NCI-H146 treated with DMSO at 0.1 percent for 48 hours (cell line): Measurements from ENCODE around the gene ZNF777.
"Not testable (repeated sequence)": the region's sequence is repeated elsewhere in the genome, so short reads cannot be mapped to it uniquely, and the experiment has no call there.

Experiments
- DNase-seq: peaks from one replicate; lab custom pipeline; 2025; ENCODE audit not compliant: unreplicated experiment; lab: John Stamatoyannopoulos, UW

ZNF777 gene

DNA sequence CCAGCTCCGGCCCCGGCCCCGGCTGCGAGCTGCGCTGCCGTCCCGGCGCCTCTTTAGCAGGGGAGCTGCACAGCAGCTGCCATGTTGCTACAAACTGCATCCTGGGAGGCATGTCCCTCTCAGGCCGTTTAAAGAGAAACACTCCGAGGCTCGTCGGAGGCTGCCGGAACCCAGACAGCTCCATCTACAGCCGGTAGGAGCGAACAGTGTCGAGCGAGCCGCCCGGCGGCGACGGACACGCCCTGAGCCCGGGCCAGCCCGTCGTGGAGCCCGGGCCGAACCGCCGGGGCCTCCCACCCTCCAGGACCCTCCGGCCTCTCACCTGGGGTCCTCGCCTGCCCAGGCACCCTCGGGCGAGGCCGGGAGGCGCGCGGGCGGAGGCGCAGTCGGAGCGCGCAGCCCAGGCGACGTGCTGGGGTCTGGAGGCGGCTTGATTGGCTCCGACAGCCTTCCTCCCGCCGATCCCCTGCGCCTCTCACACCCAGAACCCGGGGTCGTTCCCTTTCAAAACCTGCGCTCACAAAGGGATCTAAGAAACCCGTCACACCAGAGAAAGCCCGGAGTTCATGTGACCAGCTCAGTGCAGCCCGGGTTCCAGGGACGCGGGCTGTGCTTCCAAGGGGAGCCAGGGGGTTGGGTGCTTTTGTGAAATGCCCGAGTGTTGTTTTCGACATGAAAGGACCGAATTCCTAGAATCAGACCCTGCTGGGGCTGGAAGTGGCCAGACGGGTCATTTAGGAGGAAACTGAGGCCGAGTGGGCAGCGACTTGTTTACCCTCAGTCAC is at the start of gene ZNF777:
Gene ZNF777, minus strand, starts transcription at position 570 of the 785 bp plus-strand sequence. CDS start 5,040 bp downstream, outside the sequence.
- DNase-seq: peak; percentile 52

DNA sequence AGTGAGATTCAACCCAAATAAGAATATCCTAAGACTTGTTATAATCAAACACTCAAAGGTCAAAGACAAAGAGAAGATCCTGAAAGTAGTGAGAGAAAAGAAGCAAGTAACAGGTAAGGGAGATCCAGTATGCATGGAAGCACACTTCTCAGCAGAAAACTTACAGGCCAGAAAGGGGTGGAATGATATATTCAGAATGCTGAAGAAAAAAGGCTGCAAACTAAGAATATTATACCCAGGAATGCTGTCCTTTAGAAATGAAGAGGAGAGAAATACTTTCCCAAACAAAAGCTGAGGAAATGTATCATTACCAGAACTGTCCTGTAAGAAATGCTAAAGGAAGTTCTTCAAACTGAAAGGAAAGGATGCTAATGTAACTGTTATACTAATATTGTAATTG is 49.4 kb upstream of the ZNF777 start:
- DNase-seq: no peak

DNA sequence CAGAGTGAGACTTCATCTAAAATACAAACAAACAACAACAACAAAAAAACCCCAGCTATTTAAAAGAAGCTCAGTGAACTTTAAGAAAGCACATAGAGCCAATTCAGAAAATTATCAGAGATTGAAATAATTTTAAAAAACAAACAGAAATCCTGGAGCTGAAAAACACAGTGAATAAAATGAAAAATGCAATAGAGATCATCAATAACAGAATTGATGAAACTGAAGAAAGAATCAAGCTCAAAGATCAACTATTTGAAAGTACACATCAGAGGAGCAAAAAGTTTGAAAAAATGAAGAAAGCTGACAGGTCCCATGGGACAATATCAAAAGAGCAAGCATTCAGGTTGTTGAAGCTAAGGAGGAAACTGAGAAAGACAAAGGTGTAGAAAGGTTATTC is 48.9 kb upstream of the ZNF777 start:
- DNase-seq: no peak

DNA sequence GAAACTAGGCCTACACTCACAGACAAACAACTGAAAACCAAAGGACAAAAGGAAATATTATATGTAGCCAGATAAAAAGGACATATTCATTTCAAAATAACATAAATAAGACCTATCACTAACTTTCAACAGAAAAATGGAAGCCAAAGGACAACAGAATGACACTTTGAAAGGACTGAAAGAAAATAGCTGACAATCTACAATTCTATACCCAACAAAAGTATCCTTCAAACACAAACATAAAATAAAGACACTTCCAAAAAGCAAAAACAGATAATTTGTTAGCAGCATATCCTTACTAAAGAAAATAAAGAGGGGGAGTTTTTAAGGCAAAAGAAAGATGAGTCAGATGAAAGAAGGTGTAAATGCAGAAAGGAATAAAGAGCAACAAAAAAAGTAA is 44.7 kb upstream of the ZNF777 start:
- DNase-seq: no peak

DNA sequence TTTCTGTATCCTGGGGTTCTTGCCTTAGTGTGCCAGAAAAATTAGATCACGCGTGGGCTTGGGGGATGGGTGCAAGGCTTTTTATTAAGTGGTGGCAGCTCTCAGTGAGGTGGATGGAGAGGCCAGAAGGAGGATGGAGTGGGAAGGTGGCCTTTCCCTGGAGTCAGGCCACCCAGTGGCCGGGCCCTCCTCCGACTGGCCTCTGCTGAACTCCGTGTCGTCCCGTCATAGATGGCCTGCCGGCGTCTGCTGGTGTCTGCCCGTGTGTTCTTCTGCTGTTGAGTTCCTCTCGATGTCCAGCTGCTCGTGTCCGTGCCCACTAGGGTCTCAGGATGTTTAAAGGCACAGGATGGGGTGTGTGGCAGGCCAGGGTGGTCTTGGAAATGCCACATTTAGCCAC is 40.8 kb upstream of the ZNF777 start:
- DNase-seq: no peak

DNA sequence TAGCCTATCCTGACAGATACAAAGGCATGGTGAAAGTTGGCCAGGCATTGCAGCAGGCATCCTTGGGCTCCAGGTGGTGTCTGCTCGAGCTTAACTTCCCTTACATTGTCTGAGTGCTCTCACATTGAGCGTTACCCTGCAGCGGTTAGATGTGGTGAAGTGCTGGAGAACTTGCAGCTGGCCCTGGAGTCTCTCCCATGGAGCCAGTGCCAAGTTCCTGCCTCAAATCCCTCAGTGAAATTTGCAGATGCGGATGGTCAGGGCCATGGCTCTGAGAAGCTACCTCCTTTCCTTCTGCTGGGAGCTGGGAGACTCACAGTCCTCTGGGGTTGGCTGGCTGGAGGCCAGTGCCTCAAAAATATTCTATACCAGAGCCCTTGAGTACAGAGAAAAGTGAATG is 40.0 kb upstream of the ZNF777 start:
- no peak for DNase-seq

DNA sequence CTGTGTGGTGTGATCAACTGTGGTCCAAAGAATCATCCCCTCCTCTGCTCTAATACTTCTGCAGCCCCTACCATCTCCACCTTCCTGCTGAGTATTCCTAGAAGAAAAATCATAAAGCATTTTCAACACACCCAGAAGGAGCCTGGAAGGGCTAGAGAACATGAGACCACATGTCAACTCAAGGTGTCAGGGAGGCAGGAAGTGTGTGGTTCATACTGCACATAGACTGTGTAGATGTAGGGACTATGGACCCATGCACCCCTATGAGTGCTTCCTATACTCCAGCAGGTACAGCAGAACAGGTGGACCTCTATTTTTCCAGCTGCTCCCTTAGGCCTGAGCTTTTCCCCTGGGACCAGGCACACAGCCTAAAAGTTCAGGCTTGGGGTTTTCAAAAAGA is 39.3 kb upstream of the ZNF777 start:
- no peak for DNase-seq

DNA sequence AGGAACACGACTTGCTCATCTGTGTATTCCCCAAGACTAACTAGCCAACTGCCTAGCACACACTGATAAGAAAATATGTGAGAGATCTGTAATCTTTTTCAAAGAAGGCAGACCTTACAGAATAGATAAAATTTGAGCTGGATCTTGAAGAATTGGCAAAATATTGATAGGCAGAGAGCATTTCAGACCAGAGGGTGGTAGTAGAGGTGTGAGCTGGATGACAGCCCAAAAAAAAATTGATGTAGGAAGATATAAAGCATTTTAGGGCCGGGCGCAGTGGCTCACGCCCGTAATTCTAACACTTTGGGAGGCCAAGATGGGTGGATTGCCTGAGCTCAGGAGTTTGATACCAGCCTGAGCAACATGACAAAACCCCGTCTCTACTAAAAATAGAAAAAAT is 37.9 kb upstream of the ZNF777 start:
- no peak for DNase-seq

DNA sequence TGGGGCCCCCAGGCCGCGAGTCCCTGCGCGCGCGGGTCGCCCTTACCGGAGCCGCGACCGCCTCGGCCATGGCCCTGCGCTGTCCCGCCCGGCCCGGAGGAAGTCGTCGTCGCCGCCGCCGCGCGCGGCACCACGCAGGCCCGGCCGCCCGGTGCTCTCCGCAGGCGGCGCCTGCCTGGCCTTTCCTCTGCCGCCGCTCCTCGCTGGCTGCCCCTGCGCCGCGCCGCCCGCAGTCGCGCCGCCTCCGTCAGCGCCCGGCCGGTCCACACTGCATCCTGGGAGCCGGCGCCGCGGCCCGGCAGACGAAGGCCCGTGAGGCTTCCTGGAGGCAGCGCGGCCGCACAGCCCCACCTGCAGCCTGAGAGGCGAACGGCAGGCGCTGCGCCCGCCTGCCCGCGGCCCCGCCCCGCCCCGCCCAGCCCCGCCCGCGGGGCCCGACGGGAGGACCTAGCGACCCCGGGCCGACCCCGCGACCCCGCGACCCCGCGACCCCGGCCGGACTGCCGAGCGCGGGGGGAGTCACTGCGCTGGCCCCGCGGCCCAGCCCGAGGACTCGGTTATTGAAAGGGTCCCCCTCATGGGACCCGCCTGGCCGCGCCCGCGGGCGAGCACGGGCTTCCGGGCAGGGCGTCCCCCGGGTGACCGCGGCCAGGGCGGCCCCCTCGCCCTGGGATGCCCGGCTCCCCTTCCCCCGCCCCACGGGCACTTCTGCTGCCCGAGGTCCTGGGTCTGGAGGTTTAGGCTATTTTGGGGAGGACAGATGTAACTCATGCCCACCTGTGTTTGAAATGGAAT is 36.8 kb upstream of the ZNF777 start, which contains the start of gene ZNF746:
Gene ZNF746, minus strand, starts transcription at position 343 of the 795 bp plus-strand sequence. Its CDS starts 273 bp downstream, at position 70.
- DNase-seq: peak; percentile 29

DNA sequence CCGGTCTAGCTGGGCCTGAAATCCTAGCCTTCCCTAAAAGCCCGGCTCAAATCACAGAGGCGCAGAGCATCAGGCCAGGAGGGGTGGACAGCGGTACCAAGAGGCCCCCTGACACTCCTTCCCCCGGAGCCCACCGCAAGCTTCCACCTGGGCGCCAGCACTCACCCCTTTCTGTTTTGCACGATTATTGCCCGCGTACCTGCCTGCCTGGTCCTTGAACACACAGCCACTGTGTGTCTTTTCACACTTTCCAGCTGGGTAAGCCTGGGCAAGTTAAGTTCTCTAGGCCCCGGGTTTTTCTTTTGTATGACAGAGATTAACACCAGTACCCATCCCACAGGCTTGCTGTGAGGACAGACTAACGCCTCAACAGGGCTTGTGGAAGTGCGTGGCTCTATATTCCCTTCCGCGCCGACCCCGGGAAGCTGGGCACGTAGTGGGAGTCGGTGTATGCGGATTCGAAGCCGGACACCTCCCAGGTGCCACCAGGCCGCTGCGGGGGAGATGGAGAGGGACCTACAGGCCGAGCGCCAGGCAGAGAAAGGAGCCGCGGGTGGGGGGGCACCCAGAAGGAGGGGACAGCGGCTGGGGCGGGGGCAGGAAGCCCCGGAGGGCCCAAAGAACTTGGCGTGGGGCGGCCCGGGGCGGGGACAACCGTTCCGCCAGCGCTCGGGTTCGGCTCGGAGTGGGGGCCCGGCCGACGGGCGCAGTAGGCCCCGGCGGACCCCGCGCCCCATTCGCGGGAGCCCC is 36.0 kb upstream of the ZNF777 start:
- no peak for DNase-seq

DNA sequence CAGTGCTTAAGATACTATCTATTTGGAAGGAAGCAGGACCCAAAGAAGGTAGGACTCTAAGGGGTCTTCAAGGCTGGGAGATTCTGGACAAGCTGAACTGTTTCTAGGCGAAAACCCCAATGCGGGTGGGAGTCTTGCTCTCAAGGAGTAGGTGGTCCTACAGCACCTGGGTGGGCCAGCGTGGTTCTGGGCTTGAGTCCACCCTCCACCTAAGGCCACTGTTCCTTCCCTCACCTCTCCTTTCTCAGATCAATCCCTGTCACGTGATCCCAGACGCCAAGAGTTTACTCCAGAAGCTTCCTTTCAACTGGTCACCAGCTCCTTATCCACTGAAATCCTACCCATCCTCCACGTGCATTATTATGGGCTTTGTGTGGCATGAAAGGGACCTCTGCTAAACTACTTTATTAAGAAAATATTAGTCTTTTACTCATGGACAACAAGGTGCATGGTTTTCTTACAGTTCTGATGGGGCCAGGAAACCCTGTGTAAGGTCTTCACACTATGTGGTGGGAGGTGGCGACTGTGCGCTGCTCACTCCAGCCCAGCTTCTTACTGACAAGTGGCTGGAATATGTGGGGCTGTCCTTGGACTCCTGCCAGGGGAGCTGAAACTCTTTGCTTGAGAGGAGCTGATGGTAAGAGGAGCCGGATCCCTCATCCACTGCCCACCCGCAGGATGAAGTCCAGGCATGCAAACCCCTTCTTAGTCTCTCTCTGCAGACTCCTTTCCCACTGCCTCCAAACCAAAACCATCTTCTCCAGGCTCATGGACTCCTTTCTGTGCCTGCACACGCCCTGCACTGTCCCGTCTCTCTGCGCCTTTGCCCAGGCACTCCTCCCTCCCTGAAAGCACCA is 35.2 kb upstream of the ZNF777 start:
- no peak for DNase-seq

DNA sequence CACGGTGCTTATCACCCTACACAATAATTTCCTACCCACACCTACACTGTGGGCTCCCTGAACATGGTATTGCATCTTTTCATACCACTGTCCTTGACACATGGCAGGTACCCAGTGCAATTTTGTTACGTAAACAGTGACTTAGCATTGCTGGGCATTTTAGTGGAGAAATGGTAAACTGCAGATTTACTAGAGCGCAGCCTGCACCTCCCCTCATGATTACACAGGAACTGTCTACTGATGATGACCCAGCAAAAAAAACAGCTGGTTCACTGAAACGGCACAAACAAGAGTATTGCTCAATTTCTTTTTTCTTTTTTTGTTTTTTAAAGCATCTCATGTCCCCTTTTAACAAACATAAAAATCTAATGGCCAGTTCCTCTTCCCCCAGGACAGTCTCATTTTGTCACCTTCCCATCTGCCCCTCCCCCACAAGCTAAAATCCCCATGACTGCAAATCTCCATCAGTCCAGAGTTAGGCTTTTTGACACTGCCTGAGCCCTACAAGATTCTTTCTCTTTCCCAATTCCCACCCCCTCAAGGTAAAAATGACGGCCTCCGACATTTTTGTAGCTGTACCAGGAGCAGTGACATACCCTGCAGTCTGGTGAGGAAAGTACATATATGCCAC is 34.0 kb upstream of the ZNF777 start:
- DNase-seq: no peak

DNA sequence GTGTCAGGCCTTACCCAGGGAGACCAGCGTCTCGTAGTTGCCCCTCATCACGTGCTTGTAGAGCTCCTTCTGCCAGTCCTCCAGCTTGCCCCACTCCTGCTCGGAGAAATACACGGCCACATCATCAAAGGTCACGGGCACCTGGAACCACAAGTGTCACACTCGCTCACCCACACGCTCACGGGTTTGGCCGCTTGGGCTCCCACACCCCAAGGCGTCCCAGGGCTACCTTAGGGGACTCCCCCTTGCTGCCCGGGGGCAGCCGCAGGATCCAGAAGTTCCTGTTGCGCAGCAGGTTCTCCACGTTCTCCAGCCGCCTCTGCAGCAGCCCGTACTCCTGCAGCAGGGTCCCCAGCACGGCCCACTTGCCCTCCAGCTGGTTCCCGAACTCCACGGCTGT is 33.1 kb upstream of the ZNF777 start:
- DNase-seq: not testable (repeated sequence)

DNA sequence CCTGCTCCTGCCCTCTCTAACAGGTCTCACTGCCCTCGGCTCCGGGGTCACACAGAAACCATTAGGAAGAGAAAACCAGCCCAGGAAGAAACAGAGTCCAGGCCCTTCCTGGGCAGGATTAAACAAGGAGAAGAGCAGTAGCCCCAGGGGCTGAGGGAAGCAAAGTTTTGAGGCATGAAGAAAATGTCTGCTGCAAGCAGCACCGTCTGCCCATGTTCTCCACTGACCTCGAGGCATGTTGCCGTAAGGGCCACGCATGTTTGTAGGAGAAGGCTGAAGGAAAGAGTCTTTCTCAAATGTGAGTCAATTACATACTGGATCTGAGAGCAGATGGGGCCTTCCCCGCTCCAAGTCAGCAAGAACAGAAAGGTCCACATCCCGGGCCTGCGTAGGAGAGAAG is 32.5 kb upstream of the ZNF777 start:
- no peak for DNase-seq

DNA sequence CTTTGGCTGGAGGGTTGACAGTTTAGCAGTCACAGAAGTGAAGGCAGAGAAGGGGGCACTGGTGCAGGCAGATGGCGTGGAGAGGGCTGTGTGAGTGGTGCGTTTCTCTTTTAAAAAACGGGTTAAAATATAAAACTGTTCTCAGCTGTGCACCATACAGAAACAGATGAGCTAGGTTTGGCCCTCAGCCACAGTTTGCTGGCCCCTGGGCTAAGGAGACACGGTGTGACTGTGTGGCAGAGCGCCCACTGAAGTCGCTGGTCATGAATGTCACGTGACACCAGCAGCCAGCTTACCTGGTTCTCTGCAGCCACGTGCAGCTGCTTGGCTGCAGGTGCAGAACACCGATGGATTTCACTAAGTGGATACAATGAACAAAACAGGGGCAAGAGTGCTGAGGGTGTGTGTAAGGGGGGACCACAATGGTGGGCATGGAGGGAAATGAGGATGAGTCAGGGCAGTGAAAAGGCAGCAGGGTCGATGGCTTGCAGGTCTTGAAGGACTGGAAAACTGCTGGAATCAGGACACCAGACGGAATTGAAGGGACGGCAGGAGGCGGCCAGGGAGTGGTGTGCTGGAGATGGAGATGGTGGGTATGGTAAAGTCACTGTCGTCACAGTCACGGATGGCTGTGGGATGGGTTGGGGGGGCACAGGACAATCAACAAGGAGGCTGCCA is 29.4 kb upstream of the ZNF777 start:
- no peak for DNase-seq

DNA sequence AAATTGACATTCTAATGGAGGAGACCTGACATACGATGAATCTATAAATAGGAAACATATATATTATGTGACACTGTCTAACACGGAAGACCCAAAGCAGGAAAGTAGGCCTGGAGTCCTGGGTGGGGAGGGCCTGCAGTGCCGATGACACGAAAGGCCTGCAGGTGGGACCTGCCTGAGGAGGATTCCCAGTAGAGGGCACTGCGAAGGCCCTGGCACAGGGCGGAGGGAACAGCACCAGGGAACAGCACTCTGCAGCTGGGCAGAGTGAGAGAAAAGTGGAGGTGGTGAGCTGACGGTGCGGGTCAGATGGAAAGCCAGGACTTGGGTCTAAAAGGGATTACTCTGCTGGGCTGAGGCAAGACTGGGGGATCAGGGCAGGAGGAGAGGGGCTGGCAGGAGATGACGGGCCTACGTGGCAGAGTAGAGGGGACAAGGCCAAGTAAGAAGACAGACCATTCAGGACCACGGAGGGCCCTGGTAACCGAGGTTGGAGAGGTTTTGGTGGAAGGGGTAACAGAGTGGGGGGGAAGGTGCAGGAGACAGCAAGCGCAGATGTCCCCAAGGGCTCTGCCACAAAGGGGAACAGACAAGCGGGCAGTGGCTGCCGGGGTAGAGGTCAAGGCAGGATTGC is 28.6 kb upstream of the ZNF777 start:
- DNase-seq: no peak

DNA sequence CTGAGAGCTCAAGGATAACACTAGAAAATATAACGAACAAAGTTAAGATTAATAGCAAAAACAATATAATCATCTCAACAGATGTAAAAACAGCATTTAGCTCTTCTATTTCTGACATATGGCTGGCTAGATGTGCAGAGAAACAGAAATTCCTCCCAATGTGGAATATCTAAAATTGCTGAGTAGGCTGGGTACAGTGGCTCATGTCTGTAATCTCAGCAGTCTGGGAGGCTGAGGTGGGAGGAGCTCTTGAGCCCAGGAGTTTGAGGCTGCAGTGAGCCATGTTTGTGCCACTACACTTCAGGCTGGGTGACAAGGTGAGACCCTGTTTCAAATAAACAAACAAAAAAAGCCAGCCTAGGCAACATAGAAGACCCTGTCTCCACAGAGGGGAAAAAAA is 18.7 kb upstream of the ZNF777 start:
- DNase-seq: no peak

DNA sequence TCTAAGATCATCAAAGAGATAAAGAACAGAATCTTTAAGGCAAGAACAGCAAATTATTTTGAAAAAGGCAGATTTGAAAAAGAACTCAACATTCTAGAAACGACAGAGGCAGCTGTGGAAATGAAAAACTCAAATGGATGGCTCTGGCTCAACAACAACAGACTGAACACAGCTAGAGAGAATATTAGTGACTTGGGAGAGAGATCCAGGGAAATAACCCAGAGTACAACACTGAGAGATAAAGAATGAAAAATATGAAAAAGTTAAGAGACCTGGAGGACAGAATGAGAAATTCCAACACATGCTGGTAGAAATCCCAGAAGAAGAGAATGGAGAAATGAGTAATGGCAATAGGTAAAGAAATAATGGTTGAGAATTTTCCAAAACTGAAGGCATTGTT is 17.9 kb upstream of the ZNF777 start:
- no peak for DNase-seq
